H1 (cell line): ENCODE measurements around the gene ZNF175. TPM values are rescaled to one million over a fixed set of nuclear protein-coding genes. Genes with fewer than 3 reads are reported as not detected.

Experiments used
- CTCF ChIA-PET: fragments of 300-600 bp; sonication (Branson Sonifier 250); formaldehyde crosslinking; loops from one replicate; lab custom pipeline; 2021; ENCODE audit not compliant: partially characterized antibody; lab: Charles Lee
- POLR2A ChIA-PET: fragments of 300-600 bp; sonication (Branson Sonifier 250); formaldehyde crosslinking; loops from one replicate; lab custom pipeline; 2021; ENCODE audit warnings: inconsistent platforms; ENCODE audit not compliant: partially characterized antibody; lab: Charles Lee
- DNase-seq, 2 experiments: peaks; one replicate each; pipeline versions ENCODE4 v3.0.0 to v3.0.0-alpha.2; 2010 to 2022; ENCODE audit warnings: low spot score in 2 of 2, low read depth in 1 of 2, mixed read lengths in 1 of 2
- FAIRE-seq: peaks from 2 replicates; lab custom pipeline; 2011; peaks lifted over from hg19 to GRCh38; lab: Jason Lieb, UNC
- H2AFZ ChIP-seq: 2 replicates; pipeline ENCODE4 v1.8.1; 2012; ENCODE audit warnings: low read length, inconsistent platforms
- H2AK5ac ChIP-seq: 2 replicates; pipeline ENCODE4 v1.6.1; 2013; ENCODE audit warnings: low read depth, low read length
- H2BK120ac ChIP-seq: replicated peaks from 2 replicates; pipeline ENCODE3; 2013; ENCODE audit warnings: low read depth, low read length, inconsistent platforms
- H2BK12ac ChIP-seq: 2 replicates; pipeline ENCODE4 v1.6.1; 2013; ENCODE audit warnings: low read depth, low read length
- H2BK15ac ChIP-seq: 2 replicates; pipeline ENCODE4 v1.6.1; 2013; ENCODE audit warnings: low read length
- H2BK20ac ChIP-seq: 2 replicates; pipeline ENCODE4 v1.6.1; 2013; ENCODE audit warnings: low read length
- H2BK5ac ChIP-seq: 2 replicates; pipeline ENCODE4 v1.6.1; 2013; ENCODE audit warnings: low read depth, low read length
- H3K14ac ChIP-seq: 2 replicates; pipeline ENCODE4 v1.6.1; 2013; ENCODE audit warnings: inconsistent platforms; ENCODE audit not compliant: insufficient read length
- H3K18ac ChIP-seq: 2 replicates; pipeline ENCODE4 v1.6.1; 2013; ENCODE audit warnings: low read length; ENCODE audit errors: extremely low read depth
- H3K23ac ChIP-seq: 2 replicates; pipeline ENCODE4 v1.6.1; 2013; ENCODE audit warnings: inconsistent platforms; ENCODE audit not compliant: insufficient read length
- H3K23me2 ChIP-seq: 2 replicates; pipeline ENCODE4 v1.6.1; 2013; ENCODE audit warnings: low read depth, low read length
- H3K27ac ChIP-seq: 2 replicates; pipeline ENCODE4 v1.6.1; 2011; ENCODE audit warnings: low read depth, low read length, inconsistent platforms
- H3K27me3 ChIP-seq, 4 experiments: replicated peaks in 1 of 4; 1 replicate in 1 of 4; 2 replicates in 3 of 4; pipeline versions ENCODE4 v1.6.1 to v1.8.1; 2011 to 2013; ENCODE audit warnings: low read length in 3 of 4, mild to moderate bottlenecking in 3 of 4, inconsistent platforms in 2 of 4, mixed read lengths in 2 of 4, moderate library complexity in 1 of 4; ENCODE audit not compliant: control insufficient read depth in 3 of 4, insufficient read depth in 3 of 4; ENCODE audit errors: extremely low read depth in 1 of 4
- H3K36me3 ChIP-seq, 4 experiments: 2 replicates each; pipeline versions ENCODE4 v1.6.1 to v1.8.1; 2011 to 2013; ENCODE audit warnings: mild to moderate bottlenecking in 4 of 4, low read length in 3 of 4, moderate library complexity in 2 of 4, control low read depth in 1 of 4, inconsistent platforms in 1 of 4; ENCODE audit not compliant: insufficient read depth in 4 of 4, control insufficient read depth in 2 of 4
- H3K4ac ChIP-seq: replicated peaks from 2 replicates; pipeline ENCODE3; 2013; ENCODE audit warnings: low read length, low read depth, mixed read lengths, inconsistent platforms; ENCODE audit not compliant: insufficient read length
- H3K4me1 ChIP-seq, 4 experiments: replicated peaks in 1 of 4; 1 replicate in 1 of 4; 2 replicates in 3 of 4; pipeline versions ENCODE4 v1.6.1 to v1.8.1; 2011 to 2013; ENCODE audit warnings: low read length in 3 of 4, inconsistent platforms in 2 of 4, mixed read lengths in 1 of 4; ENCODE audit not compliant: insufficient read depth in 4 of 4, control insufficient read depth in 3 of 4
- H3K4me2 ChIP-seq, 2 experiments: 2 replicates each; pipeline versions ENCODE4 v1.6.1 to v1.8.1; 2011 to 2013; ENCODE audit warnings: low read depth in 2 of 2, low read length in 2 of 2, control low read depth in 1 of 2, inconsistent platforms in 1 of 2, mild to moderate bottlenecking in 1 of 2; ENCODE audit not compliant: insufficient read depth in 1 of 2
- H3K4me3 ChIP-seq, 4 experiments: fragments of 200-600, 300-600 bp in 1 of 4; sonication (generic), shearing (Covaris generic), sonication (Bioruptor Twin) in 1 of 4; 2 replicates each; pipeline versions ENCODE4 v1.5.1 to v1.8.1; 2011 to 2016; ENCODE audit warnings: low read length in 4 of 4, low read depth in 3 of 4, control low read depth in 2 of 4, inconsistent platforms in 2 of 4, mild to moderate bottlenecking in 2 of 4, mixed read lengths in 1 of 4, moderate library complexity in 1 of 4; ENCODE audit not compliant: insufficient read depth in 2 of 4; ENCODE audit errors: extremely low read depth in 1 of 4
- H3K56ac ChIP-seq: replicated peaks from 2 replicates; pipeline ENCODE3; 2013; ENCODE audit warnings: low read depth, mild to moderate bottlenecking, mixed read lengths, low read length, inconsistent platforms; ENCODE audit not compliant: insufficient read length
- H3K79me1 ChIP-seq: 2 replicates; pipeline ENCODE4 v1.6.1; 2013; ENCODE audit warnings: low read depth, low read length, control low read depth
- H3K79me2 ChIP-seq, 2 experiments: 2 replicates each; pipeline versions ENCODE4 v1.6.1 to v1.8.1; 2012 to 2013; ENCODE audit warnings: low read length in 2 of 2, mild to moderate bottlenecking in 2 of 2, inconsistent platforms in 1 of 2; ENCODE audit not compliant: insufficient read depth in 2 of 2, control insufficient read depth in 1 of 2
- H3K9ac ChIP-seq, 4 experiments: replicated peaks in 1 of 4; 1 replicate in 1 of 4; 2 replicates in 3 of 4; pipeline versions ENCODE4 v1.6.1 to v1.8.1; 2011 to 2013; ENCODE audit warnings: low read depth in 3 of 4, low read length in 3 of 4, control low read depth in 2 of 4, mild to moderate bottlenecking in 2 of 4, moderate library complexity in 2 of 4, inconsistent platforms in 1 of 4; ENCODE audit errors: extremely low read depth in 1 of 4
- H3K9me3 ChIP-seq, 2 experiments: 2 replicates each; pipeline versions ENCODE4 v1.6.1 to v1.8.1; 2012 to 2013; ENCODE audit warnings: mild to moderate bottlenecking in 2 of 2, moderate library complexity in 2 of 2, control low read depth in 1 of 2, inconsistent platforms in 1 of 2, low read depth in 1 of 2, low read length in 1 of 2, mixed read lengths in 1 of 2; ENCODE audit not compliant: insufficient read depth in 2 of 2
- H4K20me1 ChIP-seq, 2 experiments: replicated peaks in 1 of 2; 2 replicates each; pipeline versions ENCODE3 to v1.8.1; 2011 to 2013; ENCODE audit warnings: inconsistent platforms in 2 of 2, low read length in 2 of 2, mild to moderate bottlenecking in 1 of 2; ENCODE audit not compliant: insufficient read depth in 2 of 2, control insufficient read depth in 1 of 2
- H4K5ac ChIP-seq: 2 replicates; pipeline ENCODE4 v1.6.1; 2013; ENCODE audit warnings: low read length, low read depth, mixed read lengths, inconsistent platforms; ENCODE audit not compliant: insufficient read length
- H4K8ac ChIP-seq: 2 replicates; pipeline ENCODE4 v1.8.0; 2013; ENCODE audit warnings: mild to moderate bottlenecking, moderate library complexity, low read length, inconsistent platforms; ENCODE audit not compliant: insufficient read depth; ENCODE audit errors: extremely low read depth
- H4K91ac ChIP-seq: replicated peaks from 2 replicates; pipeline ENCODE3; 2013; ENCODE audit warnings: low read length, mixed read lengths, inconsistent platforms; ENCODE audit not compliant: insufficient read length
- HDAC2 ChIP-seq, 2 experiments: fragments of 300-600 bp in 1 of 2; sonication (generic) in 1 of 2; IDR thresholded peaks; 2 replicates each; pipeline ENCODE4 v1.6.1; 2011 to 2012; ENCODE audit warnings: low read depth in 2 of 2, low read length in 2 of 2, mild to moderate bottlenecking in 2 of 2, moderate library complexity in 2 of 2, borderline replicate concordance in 1 of 2, inconsistent platforms in 1 of 2
- SRF ChIP-seq: IDR thresholded peaks from 2 replicates; pipeline ENCODE4 v1.6.1; 2011; ENCODE audit warnings: mild to moderate bottlenecking, low read depth, low read length, moderate library complexity
- WGBS, 2 experiments: shearing (Covaris generic) in 1 of 2; methylation state at CpG; one replicate each; pipeline versions ENCODE4 v1.1.6 to v1.1.7; 2013 to 2015; ENCODE audit warnings: low lambda C conversion rate in 2 of 2, mixed read lengths in 2 of 2, inconsistent platforms in 1 of 2, low coverage in 1 of 2, missing lambda C conversion rate in 1 of 2; ENCODE audit not compliant: insufficient replicate concordance in 2 of 2, insufficient coverage in 1 of 2, insufficient read length in 1 of 2; ENCODE audit errors: extremely low coverage in 1 of 2, missing lambda C conversion rate in 1 of 2; 5-methylcytosine and 5-hydroxymethylcytosine counted together
- polyA plus RNA-seq, 7 experiments: library from polyadenylated mRNA; depleted of rRNA in 3 of 7; stranded (reverse) in 5 of 7; unstranded in 2 of 7; fragments of >200 nt in 5 of 7; fragments of 200-250 nt in 2 of 7; gene quantifications; 1 replicate in 5 of 7; 2 replicates in 1 of 7; 4 replicates in 1 of 7; pipeline versions ENCODE4 v1.2.1 to v1.2.3, GENCODE V29; 2011 to 2013; ENCODE audit warnings: missing spikeins in 2 of 7, mixed read lengths in 2 of 7
- total RNA-seq: library from RNA; stranded (reverse); fragmentation: NEBNext Ultra II Directional; extraction: Animal tissue kit (Norgen Biotek cat#: 25700); gene quantifications from 2 replicates; pipeline ENCODE4 v1.2.1, GENCODE V29; 2021

ZNF175 gene
- total and polyA plus RNA-seq, 2 of the 8 experiments (the other 6 are each of a cell fraction or from before 2014, with no cell fraction given): 1.7 to 11.1 TPM

DNA sequence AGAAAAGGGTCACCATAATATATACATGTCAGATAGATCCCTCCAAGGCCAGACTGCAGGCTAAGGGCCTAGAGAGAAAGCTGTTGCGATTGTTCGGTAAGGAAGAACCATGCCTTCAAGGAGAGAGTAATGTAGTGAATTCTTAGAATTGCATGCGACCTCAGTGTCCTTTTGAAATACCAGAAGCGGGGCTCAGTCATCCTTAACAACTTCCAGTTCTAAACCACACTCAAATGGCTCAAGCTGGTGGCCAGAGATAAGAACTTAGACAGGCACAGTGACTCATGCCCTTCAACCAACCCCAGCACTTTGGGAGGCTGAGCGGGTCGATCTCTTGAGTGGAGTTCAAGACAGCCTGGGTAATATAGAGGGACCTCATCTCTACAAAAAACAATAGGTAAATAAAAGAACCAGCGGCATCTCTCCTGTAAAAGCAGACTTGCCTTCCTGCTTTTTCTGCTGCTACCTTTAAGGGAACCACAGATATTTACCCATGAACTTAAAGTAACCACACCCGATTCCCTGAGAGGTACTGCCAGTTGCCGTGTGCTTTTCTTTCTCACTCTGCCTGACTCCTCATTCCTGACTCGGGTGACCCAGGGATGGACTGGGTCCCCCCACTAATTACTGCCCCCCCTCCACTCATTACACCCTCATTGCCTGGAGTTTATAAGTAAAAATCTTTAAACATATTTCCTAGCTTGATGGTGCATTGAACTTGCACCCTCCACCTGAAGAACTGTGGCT is 24.3 kb upstream of the ZNF175 start:
- no peak overlapping the region for H2BK5ac ChIP-seq
- no peak overlapping the region for H2BK12ac ChIP-seq
- H3K9ac ChIP-seq: no peak overlapping the region
- no peak overlapping the region for H2AFZ ChIP-seq
- no peak overlapping the region for H3K4me2 ChIP-seq
- H3K27ac ChIP-seq: no peak overlapping the region
- H4K20me1 ChIP-seq: no peaks in the 10 kb centered on the region
- H4K5ac ChIP-seq: no peak overlapping the region
- no peaks in the 10 kb centered on the region for H3K4me1 ChIP-seq
- no peak overlapping the region for H4K8ac ChIP-seq
- no peaks in the 10 kb centered on the region for H3K23me2 ChIP-seq
- H2BK20ac ChIP-seq: no peak overlapping the region
- ChIA-PET POLR2A (interaction anchor here (1.4 kb wide), 1 partner anchor 8 kb away, joined by 4 read pairs; no protein-coding TSS in a partner anchor), CTCF (interaction anchor here (0.6 to 1.6 kb wide), 3 partner anchors 10 to 74 kb away, joined by 3 read pairs; no protein-coding TSS in a partner anchor)
- 80% methylated on average over 10 of the region's 10 CpGs; no CpG with 5 or more reads in 1 of the 2 experiments for WGBS, 2 experiments
- no peak overlapping the region for H3K4me3 ChIP-seq
- no peak overlapping the region for H3K14ac ChIP-seq
- no peak overlapping the region for H2AK5ac ChIP-seq
- no peak for DNase-seq
- TF ChIP-seq HDAC2 (IDR thresholded peaks at IDR 0.05; ENCODE audit: borderline replicate concordance in 1 of 2, low read depth in 2 of 2, low read length in 2 of 2) (no peak), SRF (no peak)
- no peak for FAIRE-seq
- no peaks in the 10 kb centered on the region for H3K79me2 ChIP-seq
- H4K91ac ChIP-seq: no peak overlapping the region
- no peak overlapping the region for H3K23ac ChIP-seq
- H2BK15ac ChIP-seq: no peak overlapping the region
- no peak overlapping the region for H3K18ac ChIP-seq
- no peak overlapping the region for H3K4ac ChIP-seq
- no peaks in the 10 kb centered on the region for H3K36me3 ChIP-seq
- peaks cover 45 to 71% of the 10 kb centered on the region in 2 experiments for H3K9me3 ChIP-seq
- H2BK120ac ChIP-seq: no peak overlapping the region
- no peaks in the 10 kb centered on the region for H3K27me3 ChIP-seq
- no peaks in the 10 kb centered on the region for H3K79me1 ChIP-seq
- H3K56ac ChIP-seq: no peak overlapping the region
